Spleen (tissue), 7 donors: ENCODE results near the gene ZNF655.

Experiments used
- POLR2A ChIP-seq, 3 donors: fragments of 450-650 bp; IDR thresholded peaks; one replicate each; pipeline ENCODE4 v1.5.1; 2017; ENCODE audit warnings: antibody characterized with exemption in 3 of 3, mild to moderate bottlenecking in 1 of 3
- TF ChIP-seq, protein P1 (sequence below), 11 experiments: fragments of 200-600 bp in 7 of 11; fragments of 450-650 bp in 4 of 11; sonication (generic) in 4 of 11; IDR thresholded peaks in 8 of 11; conservative IDR thresholded peaks in 3 of 11; 1 replicate in 7 of 11; 2 replicates in 4 of 11; pipeline versions ENCODE4 v1.4.0 to v1.8.0; 2016 to 2021; ENCODE audit warnings: antibody characterized with exemption in 11 of 11, inconsistent platforms in 4 of 11, mild to moderate bottlenecking in 1 of 11
- donor health status: DM: no; HTN: no; CAD: no; lungs with moderate emphysema.
- donor health status: DM: no; HTN: no; CAD: no.
- donor health status: DM: no; HTN: no; CAD: no.

DNA sequence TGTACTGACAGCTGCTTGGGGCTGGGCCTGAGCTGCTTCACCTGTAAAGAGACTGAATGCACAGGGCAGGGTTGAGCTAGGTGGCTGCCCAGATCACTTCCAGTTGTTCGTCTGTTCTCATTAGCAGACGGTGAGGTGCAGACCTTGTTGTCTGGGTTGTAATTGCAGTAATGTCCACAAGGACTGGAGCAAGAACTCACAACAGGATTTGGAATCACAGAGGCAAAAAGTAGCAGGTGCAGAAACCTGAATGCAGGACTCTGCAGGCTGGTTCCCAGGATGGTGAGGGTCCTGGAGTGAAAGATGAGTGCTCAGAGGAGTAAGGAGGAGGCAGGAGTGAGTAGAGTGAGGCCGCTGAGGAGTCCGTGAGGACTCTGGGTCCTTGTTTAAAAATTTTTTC lies 67.5 kb downstream of the ZNF655 start:
- no peak for TF ChIP-seq POLR2A (IDR thresholded peaks at IDR 0.05)
- TF ChIP-seq, protein P1, sequence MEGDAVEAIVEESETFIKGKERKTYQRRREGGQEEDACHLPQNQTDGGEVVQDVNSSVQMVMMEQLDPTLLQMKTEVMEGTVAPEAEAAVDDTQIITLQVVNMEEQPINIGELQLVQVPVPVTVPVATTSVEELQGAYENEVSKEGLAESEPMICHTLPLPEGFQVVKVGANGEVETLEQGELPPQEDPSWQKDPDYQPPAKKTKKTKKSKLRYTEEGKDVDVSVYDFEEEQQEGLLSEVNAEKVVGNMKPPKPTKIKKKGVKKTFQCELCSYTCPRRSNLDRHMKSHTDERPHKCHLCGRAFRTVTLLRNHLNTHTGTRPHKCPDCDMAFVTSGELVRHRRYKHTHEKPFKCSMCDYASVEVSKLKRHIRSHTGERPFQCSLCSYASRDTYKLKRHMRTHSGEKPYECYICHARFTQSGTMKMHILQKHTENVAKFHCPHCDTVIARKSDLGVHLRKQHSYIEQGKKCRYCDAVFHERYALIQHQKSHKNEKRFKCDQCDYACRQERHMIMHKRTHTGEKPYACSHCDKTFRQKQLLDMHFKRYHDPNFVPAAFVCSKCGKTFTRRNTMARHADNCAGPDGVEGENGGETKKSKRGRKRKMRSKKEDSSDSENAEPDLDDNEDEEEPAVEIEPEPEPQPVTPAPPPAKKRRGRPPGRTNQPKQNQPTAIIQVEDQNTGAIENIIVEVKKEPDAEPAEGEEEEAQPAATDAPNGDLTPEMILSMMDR (IDR thresholded peaks at IDR 0.05 in 8 of 11, conservative IDR thresholded peaks at IDR 0.05 in 3 of 11), result no peak
